A549 treated with AZD9567 at 1 μM for 4 hours (cell line): ENCODE data around the gene PDGFRB. TPM values are rescaled to one million over a fixed set of nuclear protein-coding genes. Genes with fewer than 3 reads are reported as not detected.

ENCODE experiments used
- total RNA-seq: library from RNA; stranded (reverse); fragments of 200-300 nt; extraction: Qiagen RNA extraction; gene quantifications from 5 replicates; pipeline ENCODE4 v1.2.3, GENCODE V29; 2022; ENCODE audit not compliant: insufficient read depth

The PDGFRB gene
- total RNA-seq, result 0.14 to 0.47 TPM (median 0.37 TPM) in 4 of 5 replicates, not detected in the other

GRCh38 chr5:150155258-150156026 is at the start of gene PDGFRB:
TSS of gene PDGFRB (minus strand) at chr5:150155845. CDS start at chr5:150137047, 18,798 bp downstream.

GRCh38 chr5:150189728-150190502 is 34.3 kb upstream of the PDGFRB start, which contains the start of gene SLC6A7:
TSS of gene SLC6A7 (plus strand) at chr5:150190062. CDS start at chr5:150190328, 266 bp downstream.

GRCh38 chr5:150166650-150167511 is 11.2 kb upstream of the PDGFRB start, which contains the start of gene CDX1:
TSS of gene CDX1 (plus strand) at chr5:150166778. CDS start at chr5:150166877, 99 bp downstream.

GRCh38 chr5:150085950-150086715 is 69.5 kb downstream of the PDGFRB start, which contains the start of gene CSF1R:
TSS of gene CSF1R (minus strand) at chr5:150086554. CDS start at chr5:150086427, 127 bp downstream.

Other genes with a start within 250 kb of the PDGFRB start
- 0.15 to 0.23 TPM (median 0.19 TPM) in 4 of 5 replicates, not detected in the other for gene PDE6A, start 211.1 kb downstream of the PDGFRB start, total RNA-seq
- 33.5 to 48.2 TPM (median 47.1 TPM) in 5 replicates for gene SLC26A2, start 195.1 kb downstream of the PDGFRB start, total RNA-seq
- 5.0 to 7.0 TPM (median 5.4 TPM) in 5 replicates for gene TIGD6, start 155.2 kb downstream of the PDGFRB start, total RNA-seq
- 29.4 to 33.2 TPM (median 31.9 TPM) in 5 replicates for gene HMGXB3, start 155.1 kb downstream of the PDGFRB start, total RNA-seq
- 0.07 to 0.14 TPM (median 0.12 TPM) in 4 of 5 replicates, not detected in the other for gene CSF1R, start 69.3 kb downstream of the PDGFRB start, total RNA-seq
- gene CDX1, start 10.9 kb upstream of the PDGFRB start, total RNA-seq, result not detected in 5 replicates
- gene SLC6A7, start 34.2 kb upstream of the PDGFRB start, total RNA-seq, result 0.02 to 0.06 TPM in 2 of 5 replicates, not detected in the others
- 0.50 to 2.3 TPM (median 0.83 TPM) in 5 replicates for gene CAMK2A, start 133.9 kb upstream of the PDGFRB start, total RNA-seq
- 24.7 to 28.6 TPM (median 26.6 TPM) in 5 replicates for gene ARSI, start 147.1 kb upstream of the PDGFRB start, total RNA-seq
- gene TCOF1, start 201.9 kb upstream of the PDGFRB start, total RNA-seq, result 57.1 to 74.5 TPM (median 69.6 TPM) in 5 replicates